Measurements from ENCODE around the gene RNLS. TPM values are rescaled to one million over a fixed set of nuclear protein-coding genes. Genes with fewer than 3 reads are reported as not detected.

Gene RNLS
- total RNA-seq, 2 experiments from 2014 or later = not detected

DNA sequence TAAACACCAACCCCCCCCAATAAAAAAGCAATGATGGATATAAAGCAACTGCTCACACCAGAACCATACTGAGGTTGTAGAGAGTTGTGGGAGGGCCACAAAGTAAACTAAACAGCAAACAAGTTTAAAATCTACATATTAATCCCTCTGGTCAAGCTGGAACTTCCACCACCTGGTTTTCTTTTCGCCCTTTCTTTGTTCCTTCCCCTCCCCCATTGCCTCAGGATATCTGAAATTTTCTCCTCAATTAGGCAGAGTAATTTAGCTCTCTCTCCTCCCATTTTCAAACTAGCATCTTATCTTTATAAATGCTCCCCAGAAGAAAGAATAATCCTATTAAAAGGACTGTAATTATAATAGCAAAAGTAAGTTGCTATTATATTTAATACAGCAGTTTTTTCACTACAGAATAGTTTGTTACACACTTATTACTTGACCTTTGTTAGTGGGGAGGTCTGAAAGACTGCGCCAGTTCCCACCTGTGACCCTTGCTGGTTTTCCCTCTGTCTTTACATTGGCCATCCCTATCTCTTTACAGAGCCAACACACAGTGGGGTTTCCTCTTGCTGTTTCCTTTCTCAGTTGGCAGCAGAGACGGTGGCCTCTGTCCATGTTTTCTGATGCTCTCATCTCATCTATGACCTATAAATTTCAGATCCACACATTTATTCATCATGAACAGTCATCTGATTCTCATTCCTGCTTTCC lies 235.4 kb downstream of the RNLS start:
- no TSS peak for BruUV-seq (replicated peaks)
- no peak overlapping the region for H3K4me3 ChIP-seq (ENCODE audit: low read depth, low read length, poor library complexity, severe bottlenecking)
- CTCF ChIA-PET (ENCODE audit: unreplicated experiment) = interaction anchor here (1.0 kb wide), 1 partner anchor 15 kb away, joined by 3 read pairs; no protein-coding TSS in a partner anchor
- intact Hi-C loops (cut with micrococcal nuclease; ENCODE audit: unreplicated experiment) = no loop called here
- H3K9me3 ChIP-seq (ENCODE audit: low read length) = no peaks in the 10 kb centered on the region
- no peaks in the 10 kb centered on the region for H3K79me2 ChIP-seq (ENCODE audit: insufficient read depth, low read depth, low read length)
- no peaks in the 10 kb centered on the region for H3K9me2 ChIP-seq (ENCODE audit: insufficient read depth, low read length)
- POLR2A ChIA-PET = interaction anchor here (0.8 to 1.9 kb wide), 6 partner anchors 10 to 262 kb away, joined by 3 to 8 read pairs (median 5); no protein-coding TSS in a partner anchor
- H3K36me3 ChIP-seq (ENCODE audit: insufficient read depth, low read length) = no peaks in the 10 kb centered on the region
- no peak overlapping the region for H3K4me2 ChIP-seq (ENCODE audit: low read length)
- no peaks in the 10 kb centered on the region for H4K20me1 ChIP-seq (ENCODE audit: insufficient read depth, low read length)
- DNase-seq (ENCODE audit: low spot score) = no peak
- no peak overlapping the region for H3K27ac ChIP-seq (ENCODE audit: low read depth, low read length, poor library complexity, severe bottlenecking)
- TF ChIP-seq, protein P1, sequence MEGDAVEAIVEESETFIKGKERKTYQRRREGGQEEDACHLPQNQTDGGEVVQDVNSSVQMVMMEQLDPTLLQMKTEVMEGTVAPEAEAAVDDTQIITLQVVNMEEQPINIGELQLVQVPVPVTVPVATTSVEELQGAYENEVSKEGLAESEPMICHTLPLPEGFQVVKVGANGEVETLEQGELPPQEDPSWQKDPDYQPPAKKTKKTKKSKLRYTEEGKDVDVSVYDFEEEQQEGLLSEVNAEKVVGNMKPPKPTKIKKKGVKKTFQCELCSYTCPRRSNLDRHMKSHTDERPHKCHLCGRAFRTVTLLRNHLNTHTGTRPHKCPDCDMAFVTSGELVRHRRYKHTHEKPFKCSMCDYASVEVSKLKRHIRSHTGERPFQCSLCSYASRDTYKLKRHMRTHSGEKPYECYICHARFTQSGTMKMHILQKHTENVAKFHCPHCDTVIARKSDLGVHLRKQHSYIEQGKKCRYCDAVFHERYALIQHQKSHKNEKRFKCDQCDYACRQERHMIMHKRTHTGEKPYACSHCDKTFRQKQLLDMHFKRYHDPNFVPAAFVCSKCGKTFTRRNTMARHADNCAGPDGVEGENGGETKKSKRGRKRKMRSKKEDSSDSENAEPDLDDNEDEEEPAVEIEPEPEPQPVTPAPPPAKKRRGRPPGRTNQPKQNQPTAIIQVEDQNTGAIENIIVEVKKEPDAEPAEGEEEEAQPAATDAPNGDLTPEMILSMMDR (conservative IDR thresholded peaks at IDR 0.05; ENCODE audit: low read length) = no peak
- no peak for TF ChIP-seq EZH2phosphoT487 (IDR thresholded peaks at IDR 0.05; ENCODE audit: borderline replicate concordance, low read depth, low read length)
- H2AFZ ChIP-seq (ENCODE audit: low read length) = peak overlapping the region; percentile 74; the same call in 1 of the 2 replicates
- peaks cover 31% of the 10 kb centered on the region for H3K4me1 ChIP-seq (ENCODE audit: insufficient read depth, low read length, poor library complexity, severe bottlenecking)

DNA sequence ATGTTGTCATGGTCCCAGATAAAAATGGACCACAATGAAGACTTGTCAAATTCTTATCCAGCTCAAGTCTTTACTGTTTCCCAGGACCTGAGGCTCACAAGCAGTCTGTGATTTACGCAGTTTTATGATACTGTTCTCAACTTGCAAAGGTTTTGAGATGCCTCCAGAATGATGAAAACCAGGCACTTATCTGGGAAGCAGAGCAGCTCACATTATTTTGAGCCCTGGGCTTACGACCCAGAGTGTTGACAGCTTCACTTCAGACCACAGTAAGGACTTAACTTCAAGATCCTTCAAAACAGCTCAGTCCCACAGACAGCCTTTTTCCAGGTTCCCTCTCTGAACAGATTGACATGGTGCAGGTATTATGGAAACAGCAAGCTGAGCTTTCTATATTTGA lies 236.1 kb downstream of the RNLS start:
- no peaks in the 10 kb centered on the region for H3K9me3 ChIP-seq (ENCODE audit: low read length)
- intact Hi-C loops (cut with micrococcal nuclease; ENCODE audit: unreplicated experiment) = no loop called here
- H3K79me2 ChIP-seq (ENCODE audit: insufficient read depth, low read depth, low read length) = no peaks in the 10 kb centered on the region
- H2AFZ ChIP-seq (ENCODE audit: low read length) = no peak overlapping the region
- POLR2A ChIA-PET = interaction anchor here (0.5 to 1.9 kb wide), 9 partner anchors 9 to 263 kb away, joined by 3 to 8 read pairs (median 5); no protein-coding TSS in a partner anchor
- peaks cover 31% of the 10 kb centered on the region for H3K4me1 ChIP-seq (ENCODE audit: insufficient read depth, low read length, poor library complexity, severe bottlenecking)
- no TSS peak for BruUV-seq (replicated peaks)
- no peaks in the 10 kb centered on the region for H4K20me1 ChIP-seq (ENCODE audit: insufficient read depth, low read length)
- H3K36me3 ChIP-seq (ENCODE audit: insufficient read depth, low read length) = no peaks in the 10 kb centered on the region
- no peak overlapping the region for H3K27ac ChIP-seq (ENCODE audit: low read depth, low read length, poor library complexity, severe bottlenecking)
- H3K4me2 ChIP-seq (ENCODE audit: low read length) = no peak overlapping the region
- no peak for TF ChIP-seq EZH2phosphoT487 (IDR thresholded peaks at IDR 0.05; ENCODE audit: borderline replicate concordance, low read depth, low read length)
- TF ChIP-seq, protein P1 (conservative IDR thresholded peaks at IDR 0.05; ENCODE audit: low read length) = no peak
- DNase-seq (ENCODE audit: low spot score) = no peak
- no peak overlapping the region for H3K4me3 ChIP-seq (ENCODE audit: low read depth, low read length, poor library complexity, severe bottlenecking)
- no peaks in the 10 kb centered on the region for H3K9me2 ChIP-seq (ENCODE audit: insufficient read depth, low read length)
- CTCF ChIA-PET (ENCODE audit: unreplicated experiment) = interaction anchor here (0.5 to 1.0 kb wide), 2 partner anchors 12 to 14 kb away, joined by 3 read pairs; no protein-coding TSS in a partner anchor

Data from OCI-LY7 (cell line).